ENCODE results near the gene TNKS1BP1.

GRCh38 chr11:57373146-57373545 is 48.4 kb upstream of the TNKS1BP1 start:
- TF ChIP-seq POLR2A (IDR thresholded peaks at IDR 0.05; ENCODE audit: low read length), result no peak
- TF ChIP-seq GATA1 (IDR thresholded peaks at IDR 0.05; ENCODE audit: low read depth, low read length), result no peak
